Prostate gland (tissue), 2 donors: ENCODE data around the gene NFATC3. TPM values are rescaled to one million over a fixed set of nuclear protein-coding genes. Genes with fewer than 3 reads are reported as not detected.

Experiments
- DNase-seq: peaks from one replicate; pipeline ENCODE4 v3.0.0-alpha.2; 2019; ENCODE audit warnings: low spot score
- H3K27ac ChIP-seq, 2 donors: fragments of 200-600 bp; sonication (generic); 2 replicates each; pipeline ENCODE4 v1.5.1; 2017 to 2019
- H3K27me3 ChIP-seq: fragments of 200-600 bp; sonication (generic); replicated peaks from 2 replicates; pipeline ENCODE4 v1.5.1; 2019; ENCODE audit not compliant: insufficient read depth
- H3K36me3 ChIP-seq, 2 donors: fragments of 200-600 bp; sonication (generic); 1 replicate in 1 of 2; 2 replicates in 1 of 2; pipeline versions ENCODE4 v1.5.1 to v1.8.1; 2017 to 2019
- H3K4me1 ChIP-seq: fragments of 200-600 bp; sonication (generic); replicated peaks from 2 replicates; pipeline ENCODE4 v1.5.1; 2019
- H3K4me3 ChIP-seq, 2 donors: fragments of 200-600 bp; sonication (generic); 2 replicates each; pipeline ENCODE4 v1.5.1; 2017 to 2019
- H3K9me3 ChIP-seq: fragments of 200-600 bp; sonication (generic); 2 replicates; pipeline ENCODE4 v1.5.1; 2017
- POLR2A ChIP-seq: fragments of 450-650 bp; IDR thresholded peaks from one replicate; pipeline ENCODE4 v1.6.1; 2016; ENCODE audit warnings: antibody characterized with exemption, mild to moderate bottlenecking
- POLR2AphosphoS5 ChIP-seq: sonication (generic); formaldehyde crosslinking; IDR thresholded peaks from one replicate; pipeline ENCODE4 v1.6.1; 2017; ENCODE audit warnings: antibody characterized with exemption
- WGBS: methylation state at CpG from one replicate; pipeline ENCODE4 v1.1.5; 2018; 5-methylcytosine and 5-hydroxymethylcytosine counted together
- intact Hi-C: fragments of 100-400 bp; cut with DNase I; formaldehyde crosslinking; loops from one replicate; pipeline ENCODE4 v1.14.2; 2022
- total RNA-seq, 2 donors: library from RNA; depleted of rRNA; stranded (reverse); fragments of >200 nt; gene quantifications; one replicate each; pipeline ENCODE4 v1.1.0, GENCODE V29; 2016
- TF ChIP-seq, protein P1 (sequence below), 4 experiments: fragments of 200-600 bp in 2 of 4; fragments of 450-650 bp in 2 of 4; sonication (generic) in 2 of 4; IDR thresholded peaks; 1 replicate in 3 of 4; 2 replicates in 1 of 4; pipeline ENCODE4 v1.5.1; 2016 to 2019; ENCODE audit warnings: antibody characterized with exemption in 4 of 4, mild to moderate bottlenecking in 2 of 4, moderate library complexity in 2 of 4

The NFATC3 gene
- total RNA-seq = 10 to 100 TPM; 36.6 to 84.1 TPM

DNA sequence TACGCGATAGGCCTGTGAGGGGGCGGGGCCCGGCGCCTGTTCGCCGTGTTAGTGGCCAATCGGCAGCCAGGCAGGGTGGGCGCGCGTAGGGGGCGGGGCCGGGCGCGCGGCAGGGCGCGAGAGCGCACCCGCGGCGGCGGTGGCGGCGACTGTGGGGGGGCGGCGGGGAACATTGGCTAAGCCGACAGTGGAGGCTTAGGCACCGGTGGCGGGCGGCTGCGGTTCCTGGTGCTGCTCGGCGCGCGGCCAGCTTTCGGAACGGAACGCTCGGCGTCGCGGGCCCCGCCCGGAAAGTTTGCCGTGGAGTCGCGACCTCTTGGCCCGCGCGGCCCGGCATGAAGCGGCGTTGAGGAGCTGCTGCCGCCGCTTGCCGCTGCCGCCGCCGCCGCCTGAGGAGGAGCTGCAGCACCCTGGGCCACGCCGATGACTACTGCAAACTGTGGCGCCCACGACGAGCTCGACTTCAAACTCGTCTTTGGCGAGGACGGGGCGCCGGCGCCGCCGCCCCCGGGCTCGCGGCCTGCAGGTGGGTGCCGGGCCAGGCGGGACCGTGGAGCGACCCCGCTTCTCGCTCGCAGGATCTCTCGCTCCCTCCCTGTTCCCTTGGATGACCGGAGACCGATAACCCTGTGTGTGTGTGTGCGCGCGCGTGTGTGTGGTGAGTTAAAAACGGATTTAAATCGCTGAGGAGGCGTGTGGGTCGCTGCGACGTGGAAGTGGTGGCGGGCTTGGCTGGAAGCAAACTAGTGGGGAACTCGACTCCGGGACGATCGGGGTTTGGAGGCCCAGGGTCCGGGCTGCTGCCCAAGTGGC lies at the start of gene NFATC3:
TSS of gene NFATC3 (plus strand) at position 112 of the 813 bp plus-strand sequence. CDS start at position 424, 312 bp downstream.
- TF ChIP-seq, protein P1, sequence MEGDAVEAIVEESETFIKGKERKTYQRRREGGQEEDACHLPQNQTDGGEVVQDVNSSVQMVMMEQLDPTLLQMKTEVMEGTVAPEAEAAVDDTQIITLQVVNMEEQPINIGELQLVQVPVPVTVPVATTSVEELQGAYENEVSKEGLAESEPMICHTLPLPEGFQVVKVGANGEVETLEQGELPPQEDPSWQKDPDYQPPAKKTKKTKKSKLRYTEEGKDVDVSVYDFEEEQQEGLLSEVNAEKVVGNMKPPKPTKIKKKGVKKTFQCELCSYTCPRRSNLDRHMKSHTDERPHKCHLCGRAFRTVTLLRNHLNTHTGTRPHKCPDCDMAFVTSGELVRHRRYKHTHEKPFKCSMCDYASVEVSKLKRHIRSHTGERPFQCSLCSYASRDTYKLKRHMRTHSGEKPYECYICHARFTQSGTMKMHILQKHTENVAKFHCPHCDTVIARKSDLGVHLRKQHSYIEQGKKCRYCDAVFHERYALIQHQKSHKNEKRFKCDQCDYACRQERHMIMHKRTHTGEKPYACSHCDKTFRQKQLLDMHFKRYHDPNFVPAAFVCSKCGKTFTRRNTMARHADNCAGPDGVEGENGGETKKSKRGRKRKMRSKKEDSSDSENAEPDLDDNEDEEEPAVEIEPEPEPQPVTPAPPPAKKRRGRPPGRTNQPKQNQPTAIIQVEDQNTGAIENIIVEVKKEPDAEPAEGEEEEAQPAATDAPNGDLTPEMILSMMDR (IDR thresholded peaks at IDR 0.05) = no peak
- TF ChIP-seq POLR2AphosphoS5 (peak; percentile 1), POLR2A (peak; percentile 73)
- H3K36me3 ChIP-seq = no peaks in the 10 kb centered on the region
- H3K4me3 ChIP-seq = peak within 1 kb of the TSS; percentile 81 to 92
- no peaks in the 10 kb centered on the region for H3K27me3 ChIP-seq
- H3K4me1 ChIP-seq = peaks cover 6% of the 10 kb centered on the region
- WGBS = under 1% methylated on average over 78 of the region's 104 CpGs
- peak within 1 kb of the TSS; percentile 95 for H3K27ac ChIP-seq
- peak; percentile 98 for DNase-seq
- intact Hi-C loops = loop anchor here (2.0 kb wide), 1 partner anchor 143 kb away; no protein-coding TSS in a partner anchor
- no peaks in the 10 kb centered on the region for H3K9me3 ChIP-seq

DNA sequence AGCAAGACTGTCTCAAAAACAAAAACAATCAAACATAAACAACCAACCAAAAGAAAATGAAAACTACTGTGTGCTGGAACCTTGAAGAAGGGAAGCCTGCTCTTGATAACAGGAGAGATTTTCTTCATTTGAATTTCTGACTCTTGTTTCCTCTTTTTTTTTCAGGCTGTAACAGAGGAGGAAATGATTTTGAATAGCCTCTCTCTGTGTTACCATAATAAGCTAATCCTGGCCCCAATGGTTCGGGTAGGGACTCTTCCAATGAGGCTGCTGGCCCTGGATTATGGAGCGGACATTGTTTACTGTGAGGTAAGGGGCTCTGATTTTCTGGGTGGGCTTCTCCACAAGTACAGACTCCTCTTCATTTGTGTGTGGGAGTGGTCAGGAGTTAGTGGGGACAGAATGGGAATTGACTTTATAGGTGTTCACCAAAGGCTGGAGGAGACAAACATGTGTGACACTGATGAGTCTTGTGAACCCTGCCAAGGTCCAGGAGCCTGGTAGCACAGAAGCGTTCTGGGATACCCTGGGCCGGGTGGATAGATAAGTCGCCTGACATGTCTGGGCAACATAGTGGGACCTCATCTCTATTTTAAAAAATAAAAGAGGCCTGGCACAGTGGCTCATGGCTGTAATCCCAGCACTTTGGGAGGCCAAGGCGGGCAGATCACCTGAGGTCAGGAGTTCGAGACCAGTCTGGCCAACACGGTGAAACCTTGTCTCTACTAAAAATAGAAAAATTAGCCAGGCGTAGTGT lies 47.2 kb upstream of the NFATC3 start:
- intact Hi-C loops = loop anchor here (10.0 kb wide), 1 partner anchor 53 kb away; the partner anchor contains the start of gene DPEP3
- TF ChIP-seq POLR2AphosphoS5 (no peak), POLR2A (no peak)
- TF ChIP-seq, protein P1 (IDR thresholded peaks at IDR 0.05) = no peak

DNA sequence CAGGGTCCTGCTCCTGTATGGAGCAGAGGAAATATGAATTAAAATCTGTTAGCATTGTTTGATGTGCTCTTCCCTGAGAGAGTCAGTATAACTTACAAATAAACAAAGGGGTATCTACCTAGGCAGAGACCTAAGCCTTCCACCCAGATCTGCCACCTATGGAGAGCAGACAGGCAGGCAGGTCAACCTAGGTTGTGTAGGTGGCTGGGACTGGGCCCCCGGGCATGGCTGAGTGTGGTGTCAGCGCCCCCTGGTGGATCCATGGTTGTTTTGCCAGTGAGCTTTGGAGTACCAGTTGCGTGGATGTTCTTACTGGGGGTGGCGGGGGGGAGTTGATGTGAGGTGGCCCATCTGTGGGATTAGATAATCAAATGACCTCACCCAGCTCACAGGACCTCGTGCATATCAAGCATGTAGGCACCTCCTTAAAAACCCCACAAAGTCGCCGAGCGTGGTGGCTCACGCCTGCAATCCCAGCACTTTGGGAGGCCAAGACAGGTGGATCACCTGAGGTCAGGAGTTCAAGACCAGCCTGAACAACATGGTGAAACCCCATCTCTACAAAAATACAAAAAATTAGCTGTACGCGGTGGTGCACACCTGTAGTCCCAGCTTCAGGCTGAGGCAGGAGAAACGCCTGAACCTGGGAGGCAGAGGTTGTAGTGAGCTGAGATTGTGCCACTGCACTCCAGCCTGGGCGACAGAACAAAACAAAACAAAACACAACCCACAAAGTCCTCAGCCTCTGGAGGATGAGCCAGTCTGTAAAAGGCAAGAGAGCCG lies 44.5 kb upstream of the NFATC3 start:
- 66% methylated on average over 14 of the region's 14 CpGs for WGBS
- H3K9me3 ChIP-seq = no peaks in the 10 kb centered on the region
- H3K4me3 ChIP-seq = no peak overlapping the region
- no peaks in the 10 kb centered on the region for H3K36me3 ChIP-seq
- peak; percentile 74 for DNase-seq
- no peak overlapping the region for H3K27ac ChIP-seq
- TF ChIP-seq POLR2A (no peak), POLR2AphosphoS5 (peak; percentile 35)
- TF ChIP-seq, protein P1 (IDR thresholded peaks at IDR 0.05) = peak; percentile 77 to 90 (median 83)
- no peaks in the 10 kb centered on the region for H3K27me3 ChIP-seq
- no peaks in the 10 kb centered on the region for H3K4me1 ChIP-seq
- intact Hi-C loops = loop anchor here (5.0 kb wide), 1 partner anchor 158 kb away; the partner anchor contains the start of gene NRN1L

More for the DNA sequence above, 47.2 kb upstream of the NFATC3 start:
- no peak overlapping the region for H3K4me3 ChIP-seq
- no peaks in the 10 kb centered on the region for H3K4me1 ChIP-seq
- H3K27ac ChIP-seq = no peak overlapping the region
- H3K9me3 ChIP-seq = no peaks in the 10 kb centered on the region
- no peaks in the 10 kb centered on the region for H3K27me3 ChIP-seq
- 94% methylated on average over 9 of the region's 9 CpGs for WGBS
- no peak for DNase-seq
- no peaks in the 10 kb centered on the region for H3K36me3 ChIP-seq

DNA sequence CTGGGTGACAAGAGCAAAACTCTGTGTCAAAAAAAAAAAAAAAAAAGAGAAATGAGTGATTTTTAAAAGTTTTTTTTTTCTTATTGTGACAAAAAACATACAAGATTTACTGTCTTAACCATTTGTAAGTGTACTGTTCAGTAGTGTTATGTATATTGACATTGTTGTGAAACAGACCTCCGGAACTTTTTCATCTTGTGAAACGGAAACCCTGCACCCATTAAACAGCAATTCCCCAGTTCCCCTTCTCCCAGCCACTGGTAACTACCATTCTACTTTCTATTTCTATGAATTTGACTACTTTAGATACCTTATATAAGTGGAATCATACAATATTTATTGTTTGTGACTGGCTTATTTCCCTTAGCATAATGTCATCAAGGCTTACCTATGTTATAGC lies 43.4 kb upstream of the NFATC3 start:
- Histone ChIP-seq H3K27ac (no peak overlapping the region), H3K9me3 (no peaks in the 10 kb centered on the region), H3K4me3 (no peak overlapping the region), H3K4me1 (no peaks in the 10 kb centered on the region), H3K36me3 (no peaks in the 10 kb centered on the region), H3K27me3 (no peaks in the 10 kb centered on the region)
- TF ChIP-seq POLR2AphosphoS5 (no peak), POLR2A (no peak)
- TF ChIP-seq, protein P1 (IDR thresholded peaks at IDR 0.05) = no peak
- intact Hi-C loops = loop anchor here (5.0 kb wide), 1 partner anchor 159 kb away; the partner anchor contains the start of gene NRN1L
- no peak for DNase-seq
- WGBS = 82% methylated on average over 2 of the region's 2 CpGs
